HG02943 (cell line): ENCODE results near the gene FAM170A.

Experiments used
- ATAC-seq: cut with Tn5 transposase; IDR thresholded peaks from one replicate; pipeline ENCODE4 v1.9.1; 2021; ENCODE audit warnings: mild to moderate bottlenecking, low read depth, moderate library complexity; ENCODE audit not compliant: unreplicated experiment

The FAM170A gene

GRCh38 chr5:119629339-119629738, at the start of gene FAM170A:
Gene FAM170A, plus strand, starts transcription at chr5:119629558. Its CDS starts 211 bp downstream, at chr5:119629769.
- ATAC-seq, result no peak

- ATAC-seq, result no peak
Measured at GRCh38 chr5:119582987-119583386, 46.4 kb upstream of the FAM170A start.

GRCh38 chr5:119583684-119584083, 45.7 kb upstream of the FAM170A start:
- ATAC-seq, result peak; percentile 90

- no peak for ATAC-seq
Measured at GRCh38 chr5:119596046-119596445, 33.3 kb upstream of the FAM170A start.

- ATAC-seq, result no peak
Measured at GRCh38 chr5:119597728-119598298, 31.5 kb upstream of the FAM170A start.

- ATAC-seq, result no peak
Measured at GRCh38 chr5:119613937-119614336, 15.4 kb upstream of the FAM170A start.

GRCh38 chr5:119614838-119615237, 14.5 kb upstream of the FAM170A start:
- no peak for ATAC-seq

GRCh38 chr5:119626086-119626485, 3.3 kb upstream of the FAM170A start:
- ATAC-seq, result no peak

- no peak for ATAC-seq
Measured at GRCh38 chr5:119630752-119631440, 1.5 kb downstream of the FAM170A start.

GRCh38 chr5:119631660-119632059, 2.3 kb downstream of the FAM170A start:
- no peak for ATAC-seq

- ATAC-seq, result no peak
Measured at GRCh38 chr5:119651486-119651885, 22.1 kb downstream of the FAM170A start.

GRCh38 chr5:119655061-119655460, 25.7 kb downstream of the FAM170A start:
- ATAC-seq, result no peak

GRCh38 chr5:119656023-119656422, 26.7 kb downstream of the FAM170A start:
- no peak for ATAC-seq

GRCh38 chr5:119666542-119666941, 37.2 kb downstream of the FAM170A start:
- ATAC-seq, result no peak

- no peak for ATAC-seq
Measured at GRCh38 chr5:119678351-119679028, 49.1 kb downstream of the FAM170A start.

- no peak for ATAC-seq
Measured at GRCh38 chr5:119680080-119680479, 50.7 kb downstream of the FAM170A start.

GRCh38 chr5:119681734-119682133, 52.4 kb downstream of the FAM170A start:
- ATAC-seq, result no peak

GRCh38 chr5:119682372-119682771, 53.0 kb downstream of the FAM170A start:
- ATAC-seq, result no peak
